ENCODE results near the gene AFP.

The AFP gene

GRCh38 chr4:73460913-73461522 is 25.0 kb downstream of the AFP start:
- no peak for DNase-seq (ENCODE audit: low read depth)

- DNase-seq (ENCODE audit: low read depth) = no peak
Observed at GRCh38 chr4:73468170-73468569, 32.1 kb downstream of the AFP start.

GRCh38 chr4:73470728-73471127 is 34.7 kb downstream of the AFP start:
- no peak for DNase-seq (ENCODE audit: low read depth)

- DNase-seq (ENCODE audit: low read depth) = no peak
Observed at GRCh38 chr4:73477176-73477575, 41.2 kb downstream of the AFP start.

GRCh38 chr4:73479323-73479722 is 43.3 kb downstream of the AFP start:
- no peak for DNase-seq (ENCODE audit: low read depth)

DNA sequence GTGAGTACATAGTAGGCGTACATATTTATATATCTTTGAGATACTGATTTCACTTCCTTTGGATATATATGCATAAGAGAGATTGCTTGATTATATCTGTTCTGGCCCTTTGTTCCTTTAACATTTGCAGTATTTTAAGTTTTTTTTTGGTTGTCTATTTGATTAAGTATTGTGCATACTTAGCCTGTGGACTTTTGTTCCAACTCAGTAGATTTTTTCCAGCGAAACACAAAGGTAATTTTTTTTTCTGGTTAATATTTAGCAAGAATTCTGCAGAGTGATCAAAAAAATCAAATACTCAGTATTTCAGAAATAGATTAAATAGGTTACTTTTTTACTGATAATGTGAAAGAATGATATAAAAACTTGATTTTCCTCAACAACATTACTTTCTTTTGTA is 45.3 kb downstream of the AFP start, which contains the start of gene AFM:
Gene AFM (plus strand): TSS at position 388 of the 400 bp plus-strand sequence. CDS start 31 bp downstream, outside the sequence.
- no peak for DNase-seq (ENCODE audit: low read depth)

DNA sequence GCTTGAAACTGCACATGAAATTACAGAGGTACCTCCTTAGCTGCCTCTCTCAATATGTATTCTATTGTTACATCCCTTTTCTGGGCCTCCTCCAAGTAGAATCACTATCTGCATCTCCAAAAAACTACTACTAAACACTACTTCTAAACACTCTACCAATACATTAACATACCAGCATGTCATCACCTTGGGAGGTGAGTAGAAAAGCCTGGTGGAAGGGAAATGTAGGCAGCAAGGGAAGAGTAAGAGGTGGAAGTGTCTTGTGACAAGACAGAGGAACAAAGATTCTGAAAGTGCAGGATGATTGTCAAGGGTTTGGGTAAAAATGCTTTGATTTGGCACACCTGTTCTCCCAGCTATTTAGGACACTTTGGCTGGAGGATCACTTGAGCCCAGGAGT is 49.1 kb downstream of the AFP start:
- no peak for DNase-seq (ENCODE audit: low read depth)

- no peak for DNase-seq (ENCODE audit: low read depth)
Observed at GRCh38 chr4:73485596-73485995, 49.6 kb downstream of the AFP start.

DNA sequence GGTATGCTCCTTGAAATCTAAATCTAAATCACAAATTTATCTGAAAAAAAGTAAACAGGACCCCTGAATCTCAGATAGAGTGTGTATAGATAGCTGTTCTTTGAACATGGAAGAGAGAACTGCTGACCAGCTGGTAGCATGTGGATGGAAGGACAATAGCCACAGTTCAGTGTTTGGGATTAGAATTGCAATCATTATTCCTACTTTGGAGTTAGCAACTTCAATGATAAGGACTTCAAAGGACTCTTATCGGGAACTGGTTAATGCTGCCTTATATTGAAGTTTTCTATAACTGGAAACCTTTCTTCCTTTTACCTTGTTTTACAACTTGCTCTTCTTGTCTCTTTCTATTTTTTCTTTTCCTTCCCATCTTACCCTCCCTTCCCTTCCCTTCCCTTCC is 50.5 kb downstream of the AFP start:
- no peak for DNase-seq (ENCODE audit: low read depth)

DNA sequence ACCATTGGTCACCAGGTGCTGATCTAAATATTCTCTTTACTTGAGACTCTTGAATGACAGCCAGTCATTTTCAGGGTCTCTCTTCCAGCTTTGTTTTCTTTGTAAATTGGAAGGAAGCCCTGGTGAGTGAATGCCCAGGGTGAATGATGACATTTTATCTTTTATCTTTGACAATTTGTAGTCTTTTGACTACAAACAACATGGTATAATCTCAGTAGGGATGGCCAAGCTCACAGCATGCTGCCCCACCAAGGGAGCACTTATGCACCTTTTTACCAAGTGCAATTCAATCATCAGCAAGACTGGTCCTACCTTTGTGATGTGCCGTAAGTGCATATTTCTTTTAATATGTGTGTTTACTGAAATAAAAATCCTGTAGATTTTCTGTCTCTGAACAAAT is 51.2 kb downstream of the AFP start:
- DNase-seq (ENCODE audit: low read depth) = no peak

- DNase-seq (ENCODE audit: low read depth) = no peak
Observed at GRCh38 chr4:73499996-73500765, 64.2 kb downstream of the AFP start.

DNA sequence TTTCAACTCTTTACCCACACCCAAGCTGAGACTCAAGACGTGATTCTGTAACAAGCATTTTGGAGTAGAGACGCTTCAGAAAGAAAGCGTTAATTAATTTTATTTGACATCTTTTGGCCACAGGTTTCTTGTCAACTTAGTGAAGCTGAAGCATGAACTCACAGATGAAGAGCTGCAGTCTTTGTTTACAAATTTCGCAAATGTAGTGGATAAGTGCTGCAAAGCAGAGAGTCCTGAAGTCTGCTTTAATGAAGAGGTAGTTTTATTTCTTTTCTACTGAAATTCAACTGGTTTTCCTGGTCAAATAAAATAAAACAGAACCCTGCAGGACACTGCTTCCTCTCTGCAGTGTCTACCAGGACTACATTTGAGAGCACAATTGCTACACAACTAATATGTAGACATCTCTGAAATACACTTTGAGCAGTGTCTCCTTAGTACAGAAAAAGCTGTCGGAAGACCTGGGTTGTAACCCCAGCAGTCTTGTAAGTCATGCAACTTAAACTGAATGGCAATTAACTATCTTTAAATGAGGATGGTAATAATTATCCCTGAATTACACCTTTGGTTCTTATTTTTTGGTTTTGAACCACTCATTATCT is 65.7 kb downstream of the AFP start:
- no peak for DNase-seq (ENCODE audit: low read depth)

GRCh38 chr4:73505567-73505966 is 69.5 kb downstream of the AFP start:
- DNase-seq (ENCODE audit: low read depth) = no peak

Measured in stimulated activated CD8-positive, alpha-beta memory T cell treated with anti-CD3 and anti-CD28 coated beads, Interleukin-15, amount 100 ng/mL, for 24 hours (primary cell).